ENCODE measurements around the gene CTDSPL.
"Not testable (repeated sequence)": the region's sequence is repeated elsewhere in the genome, so short reads cannot be mapped to it uniquely, and the experiment has no call there.

Gene CTDSPL

GRCh38 chr3:38026856-38027255 lies 165.2 kb downstream of the CTDSPL start:
- no peak for DNase-seq

GRCh38 chr3:38027466-38028465 lies 166.1 kb downstream of the CTDSPL start:
- DNase-seq = no peak

GRCh38 chr3:38028621-38029361 lies 167.1 kb downstream of the CTDSPL start:
- DNase-seq = no peak

GRCh38 chr3:38029400-38030125 lies 167.9 kb downstream of the CTDSPL start, which contains the start of gene PLCD1:
Gene PLCD1, minus strand, starts transcription at chr3:38029642. Its CDS starts 103 bp downstream, at chr3:38029539.
- no peak for DNase-seq

GRCh38 chr3:38030126-38031021 lies 168.7 kb downstream of the CTDSPL start:
- DNase-seq = no peak

GRCh38 chr3:38031022-38031994 lies 169.6 kb downstream of the CTDSPL start:
- no peak for DNase-seq

- no peak for DNase-seq
These were observed 170.7 kb downstream of the CTDSPL start for GRCh38 chr3:38032328-38032865.

GRCh38 chr3:38033586-38033985 lies 171.9 kb downstream of the CTDSPL start:
- not testable (repeated sequence) for DNase-seq
